GOT3 (cell line): Measurements from ENCODE around the gene TCEANC.
"Not testable (repeated sequence)": the region's sequence is repeated elsewhere in the genome, so short reads cannot be mapped to it uniquely, and the experiment has no call there.

ENCODE experiments used
- DNase-seq: peaks from one replicate; lab custom pipeline; 2025; ENCODE audit warnings: mixed read lengths; lab: John Stamatoyannopoulos, UW

Gene TCEANC

DNA sequence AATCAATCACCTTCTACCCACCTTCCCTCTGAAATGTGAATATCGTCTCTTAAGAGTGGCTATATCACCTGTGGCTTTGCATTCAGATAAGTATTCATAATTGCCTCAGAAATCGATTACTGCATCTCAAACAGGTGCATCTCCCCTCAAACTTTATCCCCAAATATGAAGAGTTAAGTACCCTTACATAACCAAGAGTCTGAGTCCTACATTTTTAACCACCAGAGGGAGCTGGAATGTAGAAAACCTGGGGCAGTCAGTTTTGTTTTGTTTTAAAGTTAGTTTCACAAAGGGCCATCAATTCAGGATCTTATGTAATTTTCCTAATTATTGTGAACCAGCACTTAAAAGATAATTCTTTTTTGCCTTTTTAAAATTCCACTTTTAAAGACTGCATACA, 5.7 kb downstream of the TCEANC start:
- no peak for DNase-seq

DNA sequence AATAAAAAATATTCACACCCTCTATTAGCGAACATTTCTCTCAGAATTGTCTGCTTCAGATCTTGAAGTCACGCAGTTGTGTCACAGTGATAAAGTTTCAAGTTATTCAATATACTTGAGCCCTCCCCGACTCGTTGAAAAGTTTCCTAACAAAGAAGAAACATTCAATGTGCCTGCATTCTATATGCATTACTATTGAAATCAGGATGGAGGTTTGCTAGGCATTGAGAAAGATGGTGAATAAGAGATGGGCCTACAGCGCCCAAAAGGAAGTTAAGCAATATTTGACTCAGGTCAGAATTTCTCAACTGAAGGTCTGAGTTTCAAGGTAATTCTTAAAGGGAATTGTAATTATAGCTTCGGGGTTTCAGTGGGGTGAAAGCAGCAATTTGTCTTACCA, 6.1 kb downstream of the TCEANC start:
- no peak for DNase-seq

DNA sequence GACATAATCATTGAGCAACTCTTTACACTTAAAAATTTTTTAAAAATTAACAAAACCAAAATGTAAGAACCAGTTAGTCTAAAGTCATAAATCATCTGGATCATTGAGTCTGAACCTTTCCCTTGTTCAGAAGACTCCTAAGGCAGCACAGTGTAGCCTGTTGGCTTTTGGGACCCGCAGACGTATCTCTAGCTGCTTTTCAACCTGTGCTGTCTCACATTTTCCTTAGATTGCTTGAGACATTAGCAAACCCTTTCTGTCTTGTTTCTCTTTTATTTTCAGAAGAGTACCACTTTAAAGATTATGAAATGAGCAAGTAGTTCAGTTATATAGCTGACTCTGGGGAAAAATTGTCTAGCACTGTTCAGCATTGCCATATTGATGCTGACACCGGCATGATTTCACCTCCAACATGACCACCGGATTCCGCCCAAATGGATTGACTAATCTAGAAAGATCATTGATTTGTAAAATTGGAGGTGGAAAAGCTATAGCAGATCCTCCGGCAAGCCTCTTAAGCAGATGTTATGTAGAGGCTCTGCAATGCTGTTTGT, 8.9 kb downstream of the TCEANC start:
- DNase-seq, result no peak

DNA sequence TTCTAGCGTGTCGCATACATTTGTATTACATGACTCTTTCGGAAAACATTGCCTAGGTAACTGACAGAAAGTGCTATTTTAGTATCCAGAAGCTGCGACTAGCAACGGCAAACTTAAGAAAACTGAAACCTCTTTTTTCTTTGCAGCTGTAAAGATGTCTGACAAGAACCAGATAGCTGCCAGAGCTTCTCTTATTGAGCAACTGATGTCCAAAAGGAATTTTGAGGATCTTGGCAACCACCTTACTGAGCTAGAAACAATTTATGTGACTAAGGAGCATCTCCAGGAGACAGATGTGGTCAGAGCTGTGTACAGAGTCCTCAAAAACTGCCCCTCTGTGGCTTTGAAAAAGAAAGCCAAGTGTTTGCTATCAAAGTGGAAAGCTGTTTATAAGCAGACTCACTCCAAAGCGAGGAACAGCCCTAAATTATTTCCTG, 9.4 kb downstream of the TCEANC start:
- no peak for DNase-seq

DNA sequence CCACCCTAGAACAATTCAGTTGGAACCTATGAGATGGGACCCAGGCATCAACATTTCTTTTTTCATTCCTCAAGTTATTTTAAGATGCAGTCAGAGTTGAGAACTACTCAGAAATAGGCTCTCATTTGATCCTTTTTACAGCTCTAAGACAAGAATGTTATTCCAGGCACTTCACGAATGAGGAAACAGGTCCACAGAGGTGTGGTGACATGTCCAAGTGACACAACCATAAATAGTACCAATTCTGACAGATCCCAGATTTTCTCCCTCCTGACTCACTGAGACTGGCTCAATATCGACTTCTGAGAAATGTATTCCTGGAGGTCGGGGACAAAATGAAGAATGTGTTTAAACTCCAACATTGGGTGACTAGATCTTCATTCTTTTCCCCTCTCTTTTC, 11.1 kb downstream of the TCEANC start:
- no peak for DNase-seq

DNA sequence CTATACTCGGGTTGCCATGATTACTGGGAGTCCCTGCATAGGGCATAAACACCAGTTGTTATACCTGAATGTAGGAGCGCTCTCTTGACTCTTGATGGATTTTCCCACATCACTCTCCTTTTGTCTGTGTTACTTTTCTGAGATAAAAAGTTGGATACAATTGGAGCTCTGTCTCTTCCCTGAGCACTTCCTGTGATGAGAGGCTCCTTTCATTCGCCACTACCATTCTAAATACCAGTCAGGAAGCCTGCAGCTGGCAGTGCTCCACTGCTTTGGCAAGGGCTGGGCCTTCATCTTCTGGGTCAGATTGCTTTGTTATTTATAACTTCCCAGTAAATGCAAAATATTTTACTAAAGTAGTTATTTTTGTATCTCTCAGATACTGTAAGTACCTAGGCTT, 13.9 kb downstream of the TCEANC start:
- no peak for DNase-seq

DNA sequence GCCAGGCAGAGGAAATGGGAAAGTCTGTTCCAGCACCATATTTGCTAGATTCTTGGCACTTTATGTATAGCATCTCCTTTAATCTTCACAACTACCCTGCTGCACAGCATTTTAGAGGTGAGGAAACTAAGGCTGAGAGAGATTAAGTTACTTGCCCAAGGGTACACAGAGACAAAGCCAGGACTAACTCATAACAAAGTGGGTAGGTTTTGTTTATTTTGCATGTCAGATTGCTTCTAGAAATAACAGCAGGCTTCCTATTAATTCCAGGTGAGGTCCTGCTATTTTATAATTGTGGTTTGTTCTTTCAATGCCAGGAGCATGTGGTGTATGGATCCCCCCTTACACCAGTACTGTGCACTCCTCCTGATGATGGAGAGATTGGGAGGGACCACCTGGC, 15.0 kb downstream of the TCEANC start:
- no peak for DNase-seq

DNA sequence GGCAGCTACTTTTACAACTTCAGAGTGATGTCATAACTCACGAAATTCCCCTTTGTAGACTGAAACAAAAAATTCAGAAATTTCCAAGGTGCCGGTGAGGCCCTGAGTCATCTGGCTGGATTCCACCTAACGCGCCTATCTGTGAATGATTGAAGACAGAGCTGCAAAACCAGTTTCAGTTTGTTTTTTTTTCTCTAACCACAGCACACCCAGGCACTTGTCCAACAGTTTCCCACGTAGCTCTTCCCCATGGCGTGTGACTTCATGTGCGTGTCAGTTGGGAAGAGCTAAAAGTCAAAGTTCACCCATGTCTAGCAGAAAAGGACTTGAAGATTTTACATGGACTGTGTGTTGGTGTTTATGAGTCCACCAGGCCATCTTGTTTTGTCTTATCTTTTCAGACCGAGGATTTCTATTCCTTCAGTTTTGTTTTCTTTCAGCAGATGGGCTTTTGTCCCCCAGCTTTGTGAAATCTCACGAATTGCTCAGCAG, 16.4 kb downstream of the TCEANC start:
- peak; percentile 80 for DNase-seq

DNA sequence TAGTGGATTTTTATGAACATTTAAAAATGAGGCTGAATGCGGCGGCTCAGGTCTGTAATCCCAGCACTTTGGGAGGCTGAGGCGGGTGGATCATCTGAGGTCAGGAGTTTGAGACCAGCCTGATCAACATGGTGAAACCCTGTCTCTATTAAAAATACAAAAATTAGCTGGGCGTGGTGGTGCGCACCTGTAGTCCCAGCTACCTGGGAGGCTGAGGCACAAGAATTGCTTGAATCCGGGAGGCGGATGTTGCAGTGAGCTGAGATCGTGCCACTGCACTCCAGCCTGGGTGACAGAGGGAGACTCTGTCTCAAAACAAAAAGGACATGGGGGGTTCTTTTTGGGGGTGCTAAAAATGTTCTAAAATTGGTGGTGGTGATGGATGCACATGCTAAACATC, 16.8 kb downstream of the TCEANC start:
- not testable (repeated sequence) for DNase-seq

DNA sequence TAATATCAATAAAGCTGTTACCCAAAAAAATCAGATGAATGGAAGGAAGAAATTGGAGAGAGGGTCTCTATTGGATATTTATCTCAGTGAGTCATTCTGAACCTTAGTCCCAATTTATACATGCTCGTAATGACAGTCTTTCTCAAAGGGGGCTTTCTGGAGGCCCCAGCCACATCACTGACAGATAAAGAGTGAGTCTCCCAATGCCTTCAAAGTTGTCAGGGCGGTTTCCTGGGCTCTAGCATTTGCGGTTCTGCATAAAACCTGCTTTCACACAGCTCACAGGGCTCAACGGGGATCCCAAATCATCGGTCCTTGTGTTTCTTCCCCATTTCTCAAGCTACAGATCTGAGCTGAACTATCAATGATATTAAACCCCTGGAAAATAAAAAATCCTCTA, 17.3 kb downstream of the TCEANC start:
- DNase-seq, result no peak

DNA sequence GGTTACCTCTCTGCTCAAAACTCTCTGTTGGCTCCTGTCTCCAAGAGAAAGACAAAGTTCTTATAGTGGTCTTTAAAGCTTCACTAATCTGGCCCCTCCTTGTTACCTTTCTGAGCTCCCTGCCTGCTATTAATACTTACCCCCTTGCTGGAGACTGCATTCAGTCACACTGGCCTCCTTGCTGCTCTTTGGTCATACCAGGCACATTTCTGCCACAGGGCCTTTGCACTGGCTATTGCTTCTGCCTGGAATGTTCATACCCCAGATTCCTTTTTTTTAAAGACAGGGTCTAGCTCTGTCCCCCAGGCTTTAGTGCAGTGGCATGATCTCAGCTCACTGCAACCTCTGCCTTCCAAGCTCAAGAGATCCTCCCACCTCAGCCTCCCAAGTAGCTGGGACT, 20.1 kb downstream of the TCEANC start:
- no peak for DNase-seq

DNA sequence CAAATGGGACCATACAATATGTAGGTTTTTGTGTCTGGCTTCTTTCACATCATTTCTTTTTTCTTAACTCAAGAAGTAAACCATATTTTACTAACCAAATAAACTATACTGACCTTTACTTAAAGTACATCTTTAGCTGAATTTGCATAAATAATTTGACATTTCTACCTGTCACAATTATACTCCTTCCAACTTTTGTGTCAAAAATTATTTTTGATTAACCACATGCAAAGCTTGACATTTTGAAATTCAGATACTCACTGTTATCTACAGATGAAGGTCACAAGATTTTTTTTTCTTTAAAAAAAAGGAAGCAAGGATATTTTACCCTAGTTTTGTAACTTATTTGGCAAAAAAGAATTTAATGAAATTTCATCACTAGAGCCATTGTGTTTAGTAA, 23.9 kb downstream of the TCEANC start:
- DNase-seq, result no peak

DNA sequence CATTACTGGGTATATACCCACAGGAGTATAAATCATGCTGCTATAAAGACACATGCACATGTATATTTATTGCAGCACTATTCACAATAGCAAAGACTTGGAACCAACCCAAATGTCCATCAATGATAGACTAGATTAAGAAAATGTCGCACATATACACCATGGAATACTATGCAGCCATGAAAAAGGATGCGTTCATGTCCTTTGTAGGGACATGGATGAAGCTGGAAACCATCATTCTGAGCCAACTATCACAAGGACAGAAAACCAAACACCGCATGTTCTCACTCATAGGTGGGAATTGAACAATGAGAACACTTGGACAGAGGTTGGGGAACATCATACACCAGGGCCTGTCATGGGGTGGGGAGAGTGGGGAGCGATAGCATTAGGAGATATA, 26.8 kb downstream of the TCEANC start:
- DNase-seq, result not testable (repeated sequence)

DNA sequence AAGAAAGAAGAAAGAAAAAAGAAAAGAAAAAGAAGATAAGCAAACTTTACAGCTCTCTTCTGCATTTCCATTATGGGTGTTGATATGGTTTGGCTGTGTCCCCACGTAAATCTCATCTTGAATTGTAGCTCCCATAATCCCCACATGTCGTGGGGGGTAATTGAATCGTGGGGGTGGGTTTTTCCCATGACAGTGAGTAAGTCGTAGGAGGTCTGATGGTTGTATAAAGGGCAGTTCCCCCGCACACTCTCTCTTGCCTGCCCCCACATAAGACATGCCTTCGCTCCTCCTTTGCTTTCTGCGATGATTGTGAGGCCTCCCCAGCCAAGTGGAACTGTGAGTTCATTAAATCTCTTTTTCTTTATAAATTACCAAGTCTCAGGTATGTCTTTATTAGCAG, 28.7 kb downstream of the TCEANC start:
- DNase-seq, result no peak

DNA sequence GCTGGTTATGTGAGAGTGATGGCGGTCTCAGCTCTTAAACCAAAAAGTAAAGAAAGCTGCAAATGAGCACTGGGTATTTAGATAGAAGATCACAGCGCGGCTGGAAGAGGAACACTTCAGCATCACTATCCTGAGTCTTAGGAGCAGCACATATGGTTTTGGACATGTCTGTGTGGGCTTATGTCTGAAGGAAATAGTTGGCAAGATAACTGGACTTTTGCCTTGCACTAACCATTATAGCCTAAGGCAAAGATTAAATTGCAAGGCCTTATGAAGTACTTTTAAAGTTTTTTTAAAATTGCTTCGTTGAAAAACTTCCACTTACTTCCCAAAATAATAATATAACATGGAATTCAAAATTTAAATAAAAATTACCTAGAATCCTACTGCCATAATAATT, 31.4 kb downstream of the TCEANC start:
- no peak for DNase-seq

DNA sequence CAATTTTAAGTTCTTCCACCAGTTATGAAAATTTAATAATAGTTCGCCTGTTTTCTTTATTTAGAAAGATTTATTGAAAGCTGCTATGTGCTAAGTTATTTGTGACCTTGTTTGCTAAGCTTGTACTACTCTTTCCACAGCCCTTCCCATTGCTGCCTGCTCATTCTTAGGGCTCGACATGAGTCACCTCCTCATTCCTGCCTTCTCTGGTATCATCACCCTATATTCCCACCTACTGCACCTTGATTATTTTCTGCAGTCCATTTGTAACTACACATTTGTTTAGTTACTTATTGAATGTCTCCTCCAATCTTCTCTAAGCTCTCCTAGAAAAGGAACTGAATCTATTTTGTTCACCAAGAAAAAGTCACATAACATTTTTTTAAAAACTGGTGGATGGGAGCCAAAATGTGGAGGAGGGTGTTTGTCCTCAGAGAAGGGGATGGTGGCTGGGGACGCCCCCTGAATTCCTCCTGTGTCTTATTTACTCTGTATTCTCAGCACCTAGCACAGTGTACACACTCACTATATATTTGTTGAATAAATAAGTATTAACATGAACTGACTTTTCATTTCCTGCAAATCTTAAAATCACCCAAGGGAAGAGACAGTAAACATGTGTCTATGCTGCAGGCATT, 32.3 kb downstream of the TCEANC start:
- no peak for DNase-seq

DNA sequence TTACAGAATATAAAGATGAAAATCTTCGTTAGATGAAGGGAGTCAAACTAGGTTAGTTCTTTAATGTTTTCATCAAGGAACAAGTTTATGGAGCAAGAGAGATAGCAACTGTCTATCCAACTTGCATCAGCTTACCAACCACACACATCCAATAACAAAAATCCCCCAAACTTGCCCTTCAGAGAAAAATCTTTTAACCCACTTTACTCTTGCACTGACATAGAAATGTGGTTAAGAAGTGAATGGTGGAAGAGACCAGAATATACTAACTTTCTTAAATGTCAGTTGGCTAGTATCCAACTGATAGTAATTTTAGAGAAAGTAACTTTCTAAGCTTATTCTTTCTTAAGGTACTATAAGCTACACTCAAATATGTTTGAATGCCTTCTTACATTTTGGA, 34.3 kb downstream of the TCEANC start:
- no peak for DNase-seq

DNA sequence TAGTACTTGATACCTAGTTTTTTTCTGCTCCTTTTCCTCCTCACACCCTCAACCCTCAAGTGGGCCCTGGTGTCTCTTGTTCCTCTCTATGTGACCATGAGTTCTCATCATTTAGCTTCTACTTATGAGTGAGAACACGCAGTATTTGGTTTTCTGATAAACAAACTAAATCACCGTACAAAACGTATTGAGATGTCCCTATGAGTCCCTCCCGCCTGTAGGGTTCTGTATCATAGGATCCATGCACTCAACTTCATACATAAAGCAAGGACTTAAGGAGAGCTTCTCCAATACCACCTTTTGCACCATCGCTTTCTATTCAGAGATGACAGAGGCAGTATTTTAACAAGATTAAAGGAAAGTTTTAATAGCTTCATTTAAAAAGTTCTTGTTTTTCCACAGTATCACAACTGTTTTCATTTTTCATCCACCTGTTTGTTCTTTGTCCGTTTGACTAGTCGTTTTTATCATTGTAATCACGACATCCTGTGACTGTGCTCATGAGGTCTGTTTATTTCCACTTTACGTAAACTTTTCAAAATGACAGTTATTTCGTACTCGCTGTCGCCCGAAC, 35.5 kb downstream of the TCEANC start:
- no peak for DNase-seq

DNA sequence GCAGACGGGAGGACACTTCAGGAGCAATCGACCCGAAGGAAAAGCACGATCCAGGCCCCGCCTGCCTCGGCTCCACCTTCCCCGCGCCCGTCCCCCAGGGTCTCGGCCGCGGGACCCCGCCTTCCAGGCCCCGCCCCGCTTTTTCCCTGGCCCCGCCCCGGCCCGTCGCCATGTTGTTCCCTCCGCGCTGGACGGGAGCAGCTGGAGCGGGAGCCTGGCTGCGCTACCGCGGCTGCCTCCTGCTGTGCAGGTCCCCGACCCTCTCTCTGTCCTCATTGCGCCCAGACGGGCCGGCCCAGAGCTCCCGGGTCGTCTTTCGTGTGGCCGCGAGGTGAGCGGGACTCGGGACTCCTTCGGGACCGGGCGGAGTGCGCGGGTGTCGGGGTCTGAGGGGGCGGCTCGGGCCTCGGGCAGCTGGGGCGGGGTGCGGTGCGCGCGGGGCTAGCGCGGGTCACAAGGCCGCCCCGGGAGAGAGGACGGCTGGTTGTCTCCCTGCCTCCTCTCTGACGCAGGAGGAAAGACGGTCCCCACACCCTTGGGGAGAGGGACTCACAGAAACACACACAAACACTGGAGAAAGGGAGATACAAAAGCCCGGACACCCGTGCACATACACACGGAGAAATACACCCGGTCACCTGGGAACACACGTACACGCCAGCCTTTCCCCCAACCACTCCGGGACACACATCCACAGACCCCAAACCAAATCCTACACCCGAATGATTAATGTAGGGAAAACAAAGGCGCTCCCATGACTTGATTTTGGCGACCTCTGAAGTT, 36.2 kb downstream of the TCEANC start, which contains the start of gene RAB9A:
RAB9A (plus strand) TSS at position 171 of the 783 bp plus-strand sequence. CDS start 19,619 bp downstream, outside the sequence.
- peak; percentile 83 for DNase-seq

DNA sequence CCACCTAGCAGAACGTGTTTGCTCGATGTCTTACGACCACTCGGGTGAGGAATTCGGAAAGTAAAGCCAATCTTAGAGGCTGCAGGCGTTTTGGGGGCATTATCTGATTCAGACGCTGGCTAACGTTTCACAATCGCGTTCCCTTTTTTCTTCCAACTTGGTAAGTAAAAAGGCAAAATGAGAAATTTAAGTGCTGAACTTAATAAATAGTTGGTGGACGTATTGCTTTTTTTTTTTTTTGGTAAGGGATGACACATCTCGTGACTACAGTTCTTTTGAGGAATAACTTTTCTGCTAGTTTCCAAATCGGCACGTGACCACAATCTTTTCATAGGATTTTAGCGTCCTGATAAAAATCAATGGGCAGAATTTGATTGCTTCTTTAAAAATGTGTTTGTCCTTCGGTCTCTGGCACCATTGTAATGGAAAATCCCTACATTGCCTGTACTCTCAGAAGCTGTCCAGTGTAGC, 36.8 kb downstream of the TCEANC start:
- DNase-seq, result no peak

DNA sequence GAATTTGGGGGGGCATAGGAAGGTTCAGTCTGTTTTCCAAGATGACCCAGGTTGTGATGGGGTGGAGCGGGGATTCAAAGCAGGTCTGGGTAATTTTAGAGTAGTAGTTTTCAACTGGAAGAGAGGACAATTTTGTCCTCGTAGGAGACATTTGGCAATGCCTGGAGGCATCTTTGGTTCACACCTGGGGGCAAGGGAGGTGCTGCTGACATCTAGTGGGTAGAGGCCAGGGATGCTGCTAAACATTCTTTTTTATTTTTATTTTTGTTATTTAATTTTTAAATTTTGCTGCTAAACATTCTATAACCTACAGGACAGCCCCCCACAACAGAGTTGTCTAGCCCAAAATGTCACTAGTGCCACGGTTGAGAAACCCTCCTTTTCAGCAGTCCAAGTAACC, 37.9 kb downstream of the TCEANC start:
- DNase-seq, result no peak

DNA sequence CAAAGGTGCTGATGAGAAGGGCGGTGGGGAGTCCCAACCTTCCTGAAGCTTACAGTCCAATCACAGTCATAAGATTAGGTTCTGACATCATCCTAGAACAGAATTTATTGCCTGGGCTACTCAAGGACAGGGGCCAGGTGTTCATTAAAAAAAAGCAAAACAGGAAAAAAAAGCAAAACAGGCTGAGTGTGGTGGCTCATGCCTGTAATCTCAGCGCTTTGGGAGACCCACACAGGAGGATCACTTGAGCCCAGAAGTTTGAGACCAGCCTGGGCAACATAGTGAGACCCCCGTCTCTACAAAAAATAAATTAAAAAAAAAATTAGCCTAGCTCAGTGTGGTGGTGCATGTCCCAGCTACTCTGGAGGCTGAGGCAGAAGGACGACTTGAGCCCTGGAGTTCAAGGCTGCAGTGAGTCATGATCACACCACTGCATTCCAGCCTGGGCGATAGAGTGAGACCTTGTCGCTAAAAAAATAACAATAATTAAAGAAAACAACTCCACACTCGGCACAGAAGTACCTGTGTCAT, 39.0 kb downstream of the TCEANC start:
- no peak for DNase-seq
